GM13976 (cell line): ENCODE results near the gene SMAP2.

Experiments
- DNase-seq: peaks from one replicate; pipeline ENCODE4 v3.0.0; 2012; ENCODE audit warnings: low spot score
- in situ Hi-C: fragments of 300-500 bp; cut with MboI; formaldehyde crosslinking; loops from one replicate; pipeline ENCODE4 v1.12.0; 2022; ENCODE audit warnings: low sequenced_read_pairs, mixed read lengths, inconsistent platforms; ENCODE audit not compliant: unreplicated experiment
- TF ChIP-seq, protein P1 (sequence below): IDR thresholded peaks from 2 replicates; pipeline ENCODE4 v1.5.1; 2012; ENCODE audit warnings: borderline replicate concordance, mild to moderate bottlenecking; ENCODE audit not compliant: insufficient read depth; ENCODE audit errors: extremely low read depth, missing control alignments, control extremely low read depth

Gene SMAP2

DNA sequence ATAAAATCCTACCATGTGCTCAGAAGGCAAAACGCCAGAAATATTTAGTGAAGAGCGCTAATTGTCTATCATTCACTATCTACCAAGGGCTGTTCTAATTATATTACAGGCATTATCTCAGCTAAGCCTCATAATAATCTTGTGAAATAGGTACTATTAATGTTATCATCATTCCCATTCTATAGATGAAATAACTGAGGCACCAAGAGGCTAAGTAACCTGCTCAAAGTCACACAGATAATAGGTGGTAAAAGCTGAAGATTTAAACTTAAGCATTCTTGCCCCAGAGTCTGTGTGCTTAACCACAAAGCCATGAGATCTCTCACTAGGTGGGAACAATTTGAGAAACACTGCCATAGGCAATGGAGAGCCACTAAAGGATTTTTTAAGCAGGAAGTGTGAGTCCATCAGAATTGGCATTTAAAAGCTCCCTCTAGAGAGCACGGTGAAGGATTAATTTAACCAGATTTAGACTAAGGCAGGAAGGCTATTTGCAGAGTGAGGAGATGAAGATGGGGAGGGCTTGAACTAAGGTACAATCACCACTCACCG lies 1.7 kb upstream of the SMAP2 start:
- TF ChIP-seq, protein P1, sequence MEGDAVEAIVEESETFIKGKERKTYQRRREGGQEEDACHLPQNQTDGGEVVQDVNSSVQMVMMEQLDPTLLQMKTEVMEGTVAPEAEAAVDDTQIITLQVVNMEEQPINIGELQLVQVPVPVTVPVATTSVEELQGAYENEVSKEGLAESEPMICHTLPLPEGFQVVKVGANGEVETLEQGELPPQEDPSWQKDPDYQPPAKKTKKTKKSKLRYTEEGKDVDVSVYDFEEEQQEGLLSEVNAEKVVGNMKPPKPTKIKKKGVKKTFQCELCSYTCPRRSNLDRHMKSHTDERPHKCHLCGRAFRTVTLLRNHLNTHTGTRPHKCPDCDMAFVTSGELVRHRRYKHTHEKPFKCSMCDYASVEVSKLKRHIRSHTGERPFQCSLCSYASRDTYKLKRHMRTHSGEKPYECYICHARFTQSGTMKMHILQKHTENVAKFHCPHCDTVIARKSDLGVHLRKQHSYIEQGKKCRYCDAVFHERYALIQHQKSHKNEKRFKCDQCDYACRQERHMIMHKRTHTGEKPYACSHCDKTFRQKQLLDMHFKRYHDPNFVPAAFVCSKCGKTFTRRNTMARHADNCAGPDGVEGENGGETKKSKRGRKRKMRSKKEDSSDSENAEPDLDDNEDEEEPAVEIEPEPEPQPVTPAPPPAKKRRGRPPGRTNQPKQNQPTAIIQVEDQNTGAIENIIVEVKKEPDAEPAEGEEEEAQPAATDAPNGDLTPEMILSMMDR = no peak
- in situ Hi-C loops = no loop called here
- DNase-seq = no peak

DNA sequence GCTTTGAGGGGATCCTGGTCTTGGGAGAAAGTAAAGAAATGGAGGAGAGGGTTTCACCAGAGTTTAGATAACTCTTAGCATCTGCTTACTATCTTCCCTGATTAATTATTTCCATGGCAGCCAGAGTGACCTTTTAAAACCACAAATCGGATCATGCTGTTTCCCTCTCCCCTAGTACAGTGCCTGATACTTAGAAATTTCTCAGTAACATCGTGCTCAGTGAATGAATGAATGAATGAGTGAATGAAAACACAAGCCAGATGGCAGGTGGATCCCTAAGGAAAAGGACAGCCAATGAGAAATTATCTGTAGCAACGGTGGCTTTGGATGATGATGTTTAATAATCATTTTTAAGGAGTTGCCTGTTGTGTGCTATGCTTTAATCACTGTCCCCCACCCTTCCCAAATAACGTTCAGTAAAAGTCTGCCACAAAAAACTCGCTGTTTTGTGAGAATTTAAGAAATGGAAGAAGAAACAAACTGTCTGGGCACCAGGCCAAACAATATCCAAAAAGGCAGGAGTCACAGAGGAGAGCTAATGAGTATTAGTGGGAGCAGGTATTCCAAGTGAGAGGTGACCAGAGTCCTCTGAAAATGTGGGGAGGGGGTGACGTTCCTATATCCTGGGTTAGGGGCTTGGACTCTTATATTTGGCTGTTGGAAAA lies 737 bp upstream of the SMAP2 start:
- in situ Hi-C loops = no loop called here
- DNase-seq = no peak
- TF ChIP-seq, protein P1 = no peak

DNA sequence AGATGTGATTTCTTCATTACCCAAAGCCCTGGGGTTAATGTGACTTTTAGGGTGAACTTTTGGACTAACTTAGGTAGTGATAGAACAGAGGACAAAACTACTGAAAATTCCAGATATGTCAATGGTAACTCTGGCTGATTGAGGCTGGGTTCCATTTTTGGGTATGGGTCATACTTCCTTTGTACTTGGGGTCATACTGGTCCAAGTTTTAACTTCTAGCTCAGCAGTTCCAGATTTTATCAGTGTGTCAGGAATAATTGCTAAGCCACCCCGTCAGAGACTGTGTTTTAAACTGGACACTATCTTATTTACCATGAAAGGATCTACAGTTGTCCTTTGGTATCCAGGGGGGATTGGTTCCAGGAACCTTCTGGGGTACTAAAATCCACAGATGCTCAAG lies 4.0 kb downstream of the SMAP2 start:
- DNase-seq = no peak
- in situ Hi-C loops = no loop called here
- TF ChIP-seq, protein P1 = no peak

DNA sequence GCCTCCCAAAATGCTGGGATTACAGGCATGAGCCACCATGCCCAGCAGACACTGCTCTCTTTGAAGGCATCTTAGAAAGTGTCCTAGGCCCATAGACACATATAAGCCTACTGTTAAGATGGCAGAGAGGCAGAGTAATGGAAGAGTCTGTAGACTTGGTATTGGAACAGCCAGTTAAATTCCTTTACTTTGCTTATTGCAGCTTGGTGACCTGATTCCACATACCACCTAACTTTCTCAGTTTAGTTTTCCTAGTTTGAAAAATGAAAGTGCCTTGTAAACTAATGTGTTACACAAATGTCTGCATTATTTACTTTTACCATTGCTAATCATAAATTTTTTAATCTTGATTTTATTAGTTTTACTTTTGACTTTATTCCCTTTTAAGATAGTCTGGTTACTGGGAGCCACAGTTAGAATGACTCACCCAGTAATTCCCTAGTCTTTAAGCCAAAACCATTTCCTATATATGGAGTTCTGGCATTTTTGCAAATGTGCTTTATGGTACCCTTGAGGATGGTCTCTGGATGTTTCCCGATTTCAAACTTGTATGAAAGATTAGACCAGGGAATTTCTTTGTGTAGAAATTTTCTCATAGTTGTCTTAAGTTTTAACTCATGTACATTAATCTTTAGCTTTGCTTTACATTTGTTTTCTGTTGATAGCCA lies 6.4 kb downstream of the SMAP2 start:
- no peak for DNase-seq
- in situ Hi-C loops = no loop called here
- TF ChIP-seq, protein P1 = no peak

DNA sequence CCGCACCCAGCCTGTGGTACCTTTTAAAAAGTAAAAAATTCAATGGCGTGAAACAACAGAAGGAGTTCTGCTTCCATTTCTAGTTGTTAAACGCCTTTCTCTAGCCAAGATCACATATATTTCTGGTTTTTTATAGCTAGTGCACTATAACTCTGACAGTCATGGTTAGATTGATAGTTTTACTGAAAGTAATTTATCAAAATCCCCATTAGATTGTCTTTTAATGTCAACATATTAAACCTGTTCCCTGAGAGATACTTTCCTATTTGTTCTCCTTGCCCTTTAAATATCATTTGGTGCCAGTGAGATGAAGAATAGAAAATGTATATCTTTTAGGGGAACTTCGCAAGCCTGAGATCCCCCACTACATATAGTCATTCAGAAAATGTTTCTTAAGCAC lies 7.3 kb downstream of the SMAP2 start:
- TF ChIP-seq, protein P1 = no peak
- in situ Hi-C loops = no loop called here
- no peak for DNase-seq

DNA sequence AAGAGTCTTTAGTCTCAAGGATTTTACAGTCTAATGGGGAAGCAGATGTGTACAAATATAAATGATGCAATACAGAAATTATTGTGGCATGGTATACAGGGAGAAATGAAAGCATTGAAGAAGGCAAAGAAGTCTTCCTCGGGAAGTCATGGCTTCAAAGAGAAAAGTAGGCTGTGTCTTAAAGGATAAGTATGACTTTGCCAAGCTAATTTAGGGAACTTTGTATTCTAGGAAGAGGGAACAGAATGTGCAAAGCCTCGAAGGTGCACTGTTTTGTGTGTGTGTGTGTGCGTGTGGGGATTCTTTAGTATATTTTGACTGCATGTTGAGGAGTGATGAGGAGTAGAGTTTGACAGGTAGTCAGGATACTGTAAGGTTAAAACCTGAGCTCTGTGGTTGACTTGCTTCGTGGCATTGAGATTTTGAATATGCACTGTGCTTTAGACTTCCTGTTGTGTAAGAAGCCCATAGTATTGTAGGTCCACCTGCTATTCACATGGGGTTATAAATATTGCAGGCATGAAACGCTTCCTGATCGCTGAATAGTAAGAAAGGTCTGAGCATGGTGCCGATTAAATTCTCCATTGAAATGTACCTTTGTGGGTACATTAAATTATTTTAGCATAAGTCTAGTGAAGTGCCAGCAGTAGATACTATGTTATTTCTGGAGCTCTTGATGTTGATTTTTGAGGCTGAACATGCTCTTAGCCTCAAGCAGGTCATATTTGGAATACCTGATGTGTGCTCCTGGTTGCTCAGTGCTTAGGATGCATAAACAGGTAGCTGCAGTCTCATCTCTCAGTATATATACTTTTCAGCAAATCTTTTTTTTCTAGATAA lies 8.0 kb downstream of the SMAP2 start:
- TF ChIP-seq, protein P1 = no peak
- in situ Hi-C loops = no loop called here
- DNase-seq = no peak
